GM12874 (cell line): ENCODE data around the gene CRYGB.

Experiments
- CTCF ChIP-seq: IDR thresholded peaks from 2 replicates; pipeline ENCODE4 v1.5.1; 2011; ENCODE audit warnings: low read depth, mild to moderate bottlenecking, control low read depth, low read length, moderate library complexity; ENCODE audit not compliant: insufficient read depth

CRYGB gene

GRCh38 chr2:208146006-208146405 is at the start of gene CRYGB:
CRYGB (minus strand) TSS chr2:208146158; CDS start chr2:208146120, 38 bp downstream.
- TF ChIP-seq CTCF = no peak

- TF ChIP-seq CTCF = no peak
Observed at GRCh38 chr2:208195531-208195930, 49.6 kb upstream of the CRYGB start.

GRCh38 chr2:208192611-208193236 is 46.8 kb upstream of the CRYGB start:
- no peak for TF ChIP-seq CTCF

- no peak for TF ChIP-seq CTCF
Observed at GRCh38 chr2:208189810-208190503, 44.0 kb upstream of the CRYGB start, which contains the start of gene C2orf80. C2orf80 (minus strand) TSS chr2:208190030; CDS start chr2:208186986, 3,044 bp downstream.

- TF ChIP-seq CTCF = no peak
Observed at GRCh38 chr2:208189069-208189809, 43.3 kb upstream of the CRYGB start.

GRCh38 chr2:208186893-208187292 is 40.9 kb upstream of the CRYGB start:
- no peak for TF ChIP-seq CTCF

GRCh38 chr2:208186465-208186864 is 40.5 kb upstream of the CRYGB start:
- TF ChIP-seq CTCF = no peak
